Esophagus squamous epithelium (tissue), 4 donors: ENCODE results near the gene SLC19A1.

Source experiments
- CTCF ChIP-seq, 6 experiments: fragments of 450-650 bp in 4 of 6; fragments of 200-600 bp in 2 of 6; sonication (generic) in 2 of 6; IDR thresholded peaks; one replicate each; pipeline ENCODE4 v1.5.1; 2016 to 2019; ENCODE audit warnings: antibody characterized with exemption in 6 of 6, mild to moderate bottlenecking in 4 of 6, moderate library complexity in 4 of 6
- POLR2A ChIP-seq, 4 donors: fragments of 450-650 bp; IDR thresholded peaks; one replicate each; pipeline ENCODE4 v1.6.1; 2017; ENCODE audit warnings: antibody characterized with exemption in 4 of 4, mild to moderate bottlenecking in 4 of 4, moderate library complexity in 3 of 4

GRCh38 chr21:45582128-45582527, 39.9 kb upstream of the SLC19A1 start:
- TF ChIP-seq POLR2A (IDR thresholded peaks at IDR 0.05): no peak
- TF ChIP-seq CTCF (IDR thresholded peaks at IDR 0.05): no peak
